A673 (cell line): ENCODE measurements around the gene CCDC197.

ENCODE experiments used
- EZH2 ChIP-seq: fragments of 200-600 bp; sonication (generic); IDR thresholded peaks from 2 replicates; pipeline ENCODE4 v1.6.1; 2017; ENCODE audit warnings: borderline replicate concordance, low read depth, mild to moderate bottlenecking, mixed read lengths, antibody characterized with exemption, low read length; ENCODE audit not compliant: poor library complexity, severe bottlenecking
- TF ChIP-seq, protein P1 (sequence below): fragments of 300-800, 200-600 bp; sonication (generic); conservative IDR thresholded peaks from 2 replicates; pipeline ENCODE4 v1.5.1; 2017; ENCODE audit warnings: low read depth, mild to moderate bottlenecking, antibody characterized with exemption, low read length, moderate library complexity, mixed read lengths

DNA sequence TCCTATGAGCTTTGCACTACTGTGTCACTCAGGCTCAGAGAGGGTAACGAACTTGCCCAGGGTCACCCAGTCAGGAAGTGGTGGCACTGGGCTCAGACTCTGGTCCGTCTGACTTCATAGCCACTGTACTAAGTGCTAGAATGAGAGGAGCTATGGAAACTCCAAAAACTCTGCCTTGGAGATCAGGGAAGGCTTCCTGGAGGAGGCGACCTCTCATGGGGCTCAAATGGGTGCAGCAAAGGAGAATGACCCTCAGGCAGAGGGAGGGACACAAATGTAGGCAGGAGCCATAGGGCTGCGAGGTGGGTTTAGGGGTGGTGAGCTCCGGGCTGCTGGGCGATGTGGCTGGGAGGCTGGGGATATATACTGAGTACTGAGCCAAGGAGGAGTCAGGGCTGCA lies 3.2 kb downstream of the CCDC197 start:
- TF ChIP-seq, protein P1, sequence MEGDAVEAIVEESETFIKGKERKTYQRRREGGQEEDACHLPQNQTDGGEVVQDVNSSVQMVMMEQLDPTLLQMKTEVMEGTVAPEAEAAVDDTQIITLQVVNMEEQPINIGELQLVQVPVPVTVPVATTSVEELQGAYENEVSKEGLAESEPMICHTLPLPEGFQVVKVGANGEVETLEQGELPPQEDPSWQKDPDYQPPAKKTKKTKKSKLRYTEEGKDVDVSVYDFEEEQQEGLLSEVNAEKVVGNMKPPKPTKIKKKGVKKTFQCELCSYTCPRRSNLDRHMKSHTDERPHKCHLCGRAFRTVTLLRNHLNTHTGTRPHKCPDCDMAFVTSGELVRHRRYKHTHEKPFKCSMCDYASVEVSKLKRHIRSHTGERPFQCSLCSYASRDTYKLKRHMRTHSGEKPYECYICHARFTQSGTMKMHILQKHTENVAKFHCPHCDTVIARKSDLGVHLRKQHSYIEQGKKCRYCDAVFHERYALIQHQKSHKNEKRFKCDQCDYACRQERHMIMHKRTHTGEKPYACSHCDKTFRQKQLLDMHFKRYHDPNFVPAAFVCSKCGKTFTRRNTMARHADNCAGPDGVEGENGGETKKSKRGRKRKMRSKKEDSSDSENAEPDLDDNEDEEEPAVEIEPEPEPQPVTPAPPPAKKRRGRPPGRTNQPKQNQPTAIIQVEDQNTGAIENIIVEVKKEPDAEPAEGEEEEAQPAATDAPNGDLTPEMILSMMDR: no peak
- TF ChIP-seq EZH2: no peak
